ENCODE results near the gene PIMREG.

The PIMREG gene

GRCh38 chr17:6468051-6468790 lies 24.0 kb downstream of the PIMREG start:
- no peak for TF ChIP-seq CTCF (IDR thresholded peaks at IDR 0.05; ENCODE audit: low read depth, low read length)
- no peak for DNase-seq (ENCODE audit: extremely low read depth, low read depth)

- no peak for DNase-seq (ENCODE audit: extremely low read depth, low read depth)
- TF ChIP-seq CTCF (IDR thresholded peaks at IDR 0.05; ENCODE audit: low read depth, low read length) = no peak
Measured at GRCh38 chr17:6470146-6470718, 26.0 kb downstream of the PIMREG start.

DNA sequence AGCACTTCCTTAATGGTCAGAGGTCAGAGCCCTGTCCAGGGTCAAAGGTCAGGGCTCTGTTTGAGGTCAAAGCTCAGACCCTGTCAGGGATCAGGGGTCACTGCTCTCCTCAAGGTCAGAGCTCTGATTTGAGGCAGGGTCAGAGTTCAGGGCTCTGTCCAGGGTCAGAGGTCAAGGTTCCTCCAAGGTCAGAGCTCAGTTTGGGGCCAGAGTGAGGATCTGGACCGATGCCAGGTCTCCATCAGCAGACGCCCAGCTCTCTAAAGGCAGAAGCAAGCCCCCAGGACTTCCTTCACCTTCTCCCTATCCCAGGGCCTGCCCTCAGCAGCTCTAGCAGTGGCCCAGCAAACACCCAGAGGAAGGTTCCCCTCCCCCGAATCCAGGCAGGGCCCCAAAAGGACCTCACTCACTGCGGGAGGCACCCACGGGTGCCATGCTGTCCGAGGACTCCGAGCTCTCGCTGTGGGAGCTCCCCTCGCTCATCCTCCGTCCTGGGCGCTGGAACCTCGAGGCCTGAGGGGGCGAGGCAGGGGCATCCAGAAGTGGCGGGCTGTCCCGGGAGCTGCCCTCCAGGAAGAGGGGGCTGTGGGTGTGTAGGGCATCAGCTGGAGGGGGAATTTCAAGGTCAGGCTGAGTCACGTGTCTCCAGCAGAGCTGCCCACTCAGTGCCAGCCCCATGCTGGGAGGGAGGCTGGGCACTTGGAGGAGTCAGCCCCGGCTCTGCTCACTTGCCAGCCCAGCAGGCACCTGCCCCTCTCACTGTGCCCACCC lies 26.7 kb downstream of the PIMREG start:
- DNase-seq (ENCODE audit: extremely low read depth, low read depth) = no peak

GRCh38 chr17:6471531-6472465 lies 27.5 kb downstream of the PIMREG start:
- peak; percentile 10 for DNase-seq (ENCODE audit: extremely low read depth, low read depth)
- TF ChIP-seq CTCF (IDR thresholded peaks at IDR 0.05; ENCODE audit: low read depth, low read length) = peak; percentile 9; the same call in 1 of the 2 replicates

More for the DNA sequence above, 26.7 kb downstream of the PIMREG start:
- no peak for TF ChIP-seq CTCF (IDR thresholded peaks at IDR 0.05; ENCODE audit: low read depth, low read length)

- DNase-seq (ENCODE audit: extremely low read depth, low read depth) = no peak
- no peak for TF ChIP-seq CTCF (IDR thresholded peaks at IDR 0.05; ENCODE audit: low read depth, low read length)
Measured at GRCh38 chr17:6472517-6472916, 28.3 kb downstream of the PIMREG start.

GRCh38 chr17:6473128-6473767 lies 29.0 kb downstream of the PIMREG start:
- peak; percentile 99 for TF ChIP-seq CTCF (IDR thresholded peaks at IDR 0.05; ENCODE audit: low read depth, low read length)
- DNase-seq (ENCODE audit: extremely low read depth, low read depth) = peak; percentile 22

Data from AG09319 (cell line).